Erythroblast (primary cell): ENCODE measurements around the gene MS4A18.

Experiments used
- GATA1 ChIP-seq: IDR thresholded peaks from 2 replicates; pipeline ENCODE4 v1.6.1; 2011; ENCODE audit warnings: low read depth, mild to moderate bottlenecking, control low read depth, low read length, moderate library complexity
- POLR2A ChIP-seq: IDR thresholded peaks from 2 replicates; pipeline ENCODE4 v1.6.1; 2011; ENCODE audit warnings: mild to moderate bottlenecking, low read length

GRCh38 chr11:60703374-60703773 lies 21.1 kb upstream of the MS4A18 start:
- TF ChIP-seq POLR2A: no peak
- no peak for TF ChIP-seq GATA1
